ENCODE measurements around the gene RAD51AP2.

The RAD51AP2 gene

DNA sequence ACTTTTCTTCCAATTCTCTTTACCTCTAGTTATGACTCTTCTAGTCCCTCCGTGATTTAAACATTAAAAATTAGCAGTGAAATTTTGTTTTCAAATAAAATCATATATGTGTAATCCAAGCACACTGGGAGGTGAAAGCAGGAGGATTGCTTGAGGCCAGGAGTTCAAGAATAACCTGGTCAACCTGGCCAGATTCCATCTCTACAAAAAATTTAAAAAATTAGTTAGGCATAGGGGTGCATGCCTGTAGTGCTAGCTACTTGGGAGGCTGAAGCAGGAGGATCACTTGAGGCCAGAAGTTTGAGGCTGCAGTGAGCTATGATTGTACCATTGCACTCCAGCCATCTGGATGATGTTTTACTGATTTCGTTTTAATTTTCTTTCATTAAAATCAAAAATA lies 15.3 kb upstream of the RAD51AP2 start:
- TF ChIP-seq, protein P1, sequence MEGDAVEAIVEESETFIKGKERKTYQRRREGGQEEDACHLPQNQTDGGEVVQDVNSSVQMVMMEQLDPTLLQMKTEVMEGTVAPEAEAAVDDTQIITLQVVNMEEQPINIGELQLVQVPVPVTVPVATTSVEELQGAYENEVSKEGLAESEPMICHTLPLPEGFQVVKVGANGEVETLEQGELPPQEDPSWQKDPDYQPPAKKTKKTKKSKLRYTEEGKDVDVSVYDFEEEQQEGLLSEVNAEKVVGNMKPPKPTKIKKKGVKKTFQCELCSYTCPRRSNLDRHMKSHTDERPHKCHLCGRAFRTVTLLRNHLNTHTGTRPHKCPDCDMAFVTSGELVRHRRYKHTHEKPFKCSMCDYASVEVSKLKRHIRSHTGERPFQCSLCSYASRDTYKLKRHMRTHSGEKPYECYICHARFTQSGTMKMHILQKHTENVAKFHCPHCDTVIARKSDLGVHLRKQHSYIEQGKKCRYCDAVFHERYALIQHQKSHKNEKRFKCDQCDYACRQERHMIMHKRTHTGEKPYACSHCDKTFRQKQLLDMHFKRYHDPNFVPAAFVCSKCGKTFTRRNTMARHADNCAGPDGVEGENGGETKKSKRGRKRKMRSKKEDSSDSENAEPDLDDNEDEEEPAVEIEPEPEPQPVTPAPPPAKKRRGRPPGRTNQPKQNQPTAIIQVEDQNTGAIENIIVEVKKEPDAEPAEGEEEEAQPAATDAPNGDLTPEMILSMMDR (IDR thresholded peaks at IDR 0.05; ENCODE audit: insufficient read depth, low read length, poor library complexity, severe bottlenecking): no peak
- DNase-seq (ENCODE audit: extremely low read depth, insufficient read length): no peak
- no peaks in the 10 kb centered on the region for H3K36me3 ChIP-seq (ENCODE audit: control insufficient read depth, insufficient read depth, low read length)
- peaks cover under 1% of the 10 kb centered on the region for H3K27me3 ChIP-seq (replicated peaks; ENCODE audit: control insufficient read depth, insufficient read depth, low read length)
- H3K4me3 ChIP-seq (replicated peaks; ENCODE audit: low read depth, low read length): no peak overlapping the region

DNA sequence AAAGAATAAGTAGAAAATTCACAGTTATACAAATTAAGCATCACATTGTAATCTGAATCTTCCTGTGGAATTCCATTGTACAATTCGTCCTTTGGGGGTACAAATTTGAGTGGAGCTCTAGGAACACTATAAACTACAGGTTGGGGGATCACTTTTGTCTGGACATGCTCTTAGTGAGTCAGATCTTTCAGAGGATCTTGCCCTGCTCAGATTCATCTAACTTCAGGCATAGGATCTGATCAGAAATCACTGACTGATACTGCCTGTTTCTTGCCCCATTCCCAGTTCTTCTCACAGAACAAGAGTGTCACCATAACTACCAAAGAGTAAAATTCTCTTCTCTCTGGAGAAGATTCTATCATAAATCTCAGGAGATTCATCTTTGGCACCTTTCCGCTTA lies 11.5 kb upstream of the RAD51AP2 start:
- Histone ChIP-seq H3K4me3 (replicated peaks; ENCODE audit: low read depth, low read length) (no peak overlapping the region), H3K36me3 (ENCODE audit: control insufficient read depth, insufficient read depth, low read length) (no peaks in the 10 kb centered on the region), H3K27me3 (replicated peaks; ENCODE audit: control insufficient read depth, insufficient read depth, low read length) (peaks cover 1% of the 10 kb centered on the region)
- TF ChIP-seq, protein P1 (IDR thresholded peaks at IDR 0.05; ENCODE audit: insufficient read depth, low read length, poor library complexity, severe bottlenecking): no peak
- no peak for DNase-seq (ENCODE audit: extremely low read depth, insufficient read length)

DNA sequence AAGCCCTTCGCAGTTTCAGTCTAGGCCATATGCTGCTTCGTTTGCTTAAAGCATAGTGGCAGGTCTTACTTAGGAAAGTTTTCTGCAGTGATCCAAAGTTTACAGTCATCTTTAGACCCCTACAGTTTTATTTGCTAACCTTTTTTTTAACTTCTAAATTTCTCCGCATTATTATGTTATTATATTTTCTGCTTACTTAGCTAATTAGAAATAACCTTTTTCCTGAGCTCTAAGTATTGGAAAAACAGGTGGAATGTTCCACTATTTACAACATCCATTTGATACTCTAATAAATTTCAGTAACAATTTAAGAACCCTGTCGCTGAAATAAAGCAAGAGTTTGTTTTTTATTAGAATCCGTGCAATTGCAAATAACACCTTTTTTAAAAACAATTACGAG lies 4.1 kb upstream of the RAD51AP2 start:
- H3K27me3 ChIP-seq (replicated peaks; ENCODE audit: control insufficient read depth, insufficient read depth, low read length): no peaks in the 10 kb centered on the region
- no peak for DNase-seq (ENCODE audit: extremely low read depth, insufficient read length)
- no peaks in the 10 kb centered on the region for H3K36me3 ChIP-seq (ENCODE audit: control insufficient read depth, insufficient read depth, low read length)
- H3K4me3 ChIP-seq (replicated peaks; ENCODE audit: low read depth, low read length): no peak overlapping the region
- TF ChIP-seq, protein P1 (IDR thresholded peaks at IDR 0.05; ENCODE audit: insufficient read depth, low read length, poor library complexity, severe bottlenecking): no peak

DNA sequence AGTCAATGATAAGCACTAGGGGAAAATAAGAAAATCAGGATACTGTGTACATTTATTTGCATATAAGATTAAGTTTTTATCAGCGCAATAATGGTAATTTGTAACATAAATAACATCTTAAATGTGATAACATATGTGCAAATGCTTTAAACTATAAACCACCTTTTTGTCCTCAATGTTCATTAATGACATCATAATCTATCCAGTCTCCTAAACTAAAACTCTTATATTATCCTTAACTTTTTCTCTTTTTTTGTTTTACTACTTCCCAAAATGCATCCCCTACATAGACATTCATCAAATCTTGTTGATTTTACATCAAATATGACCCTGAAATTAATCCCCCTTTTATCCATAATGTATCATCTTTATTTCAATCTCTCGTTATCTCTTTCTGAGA lies 3.4 kb upstream of the RAD51AP2 start:
- no peak for DNase-seq (ENCODE audit: extremely low read depth, insufficient read length)

DNA sequence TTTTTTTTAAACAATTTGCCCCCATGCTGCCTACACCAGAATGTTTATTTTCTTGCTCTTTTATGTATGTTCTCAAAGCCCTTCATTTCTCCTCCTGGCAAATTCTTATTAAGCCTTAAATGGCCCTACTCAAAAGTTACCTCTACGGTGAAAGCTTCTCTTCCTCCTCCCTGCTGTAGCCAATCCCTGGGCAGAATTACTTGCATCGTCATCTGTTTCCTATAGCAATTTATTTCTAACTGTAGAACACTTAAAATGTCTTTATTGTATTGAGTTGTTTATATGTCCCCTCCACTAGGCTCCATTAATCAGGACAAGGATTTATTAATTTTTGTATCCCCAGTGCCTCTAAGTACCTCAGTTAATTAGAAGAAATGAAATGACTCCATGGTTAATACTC lies 2.5 kb upstream of the RAD51AP2 start:
- H3K4me3 ChIP-seq (replicated peaks; ENCODE audit: low read depth, low read length): no peak overlapping the region
- H3K36me3 ChIP-seq (ENCODE audit: control insufficient read depth, insufficient read depth, low read length): no peaks in the 10 kb centered on the region
- H3K27me3 ChIP-seq (replicated peaks; ENCODE audit: control insufficient read depth, insufficient read depth, low read length): no peaks in the 10 kb centered on the region
- DNase-seq (ENCODE audit: extremely low read depth, insufficient read length): peak; percentile 44
- TF ChIP-seq, protein P1 (IDR thresholded peaks at IDR 0.05; ENCODE audit: insufficient read depth, low read length, poor library complexity, severe bottlenecking): no peak

More for the DNA sequence above, 3.4 kb upstream of the RAD51AP2 start:
- no peak overlapping the region for H3K4me3 ChIP-seq (replicated peaks; ENCODE audit: low read depth, low read length)
- H3K36me3 ChIP-seq (ENCODE audit: control insufficient read depth, insufficient read depth, low read length): no peaks in the 10 kb centered on the region
- H3K27me3 ChIP-seq (replicated peaks; ENCODE audit: control insufficient read depth, insufficient read depth, low read length): no peaks in the 10 kb centered on the region
- TF ChIP-seq, protein P1 (IDR thresholded peaks at IDR 0.05; ENCODE audit: insufficient read depth, low read length, poor library complexity, severe bottlenecking): no peak

DNA sequence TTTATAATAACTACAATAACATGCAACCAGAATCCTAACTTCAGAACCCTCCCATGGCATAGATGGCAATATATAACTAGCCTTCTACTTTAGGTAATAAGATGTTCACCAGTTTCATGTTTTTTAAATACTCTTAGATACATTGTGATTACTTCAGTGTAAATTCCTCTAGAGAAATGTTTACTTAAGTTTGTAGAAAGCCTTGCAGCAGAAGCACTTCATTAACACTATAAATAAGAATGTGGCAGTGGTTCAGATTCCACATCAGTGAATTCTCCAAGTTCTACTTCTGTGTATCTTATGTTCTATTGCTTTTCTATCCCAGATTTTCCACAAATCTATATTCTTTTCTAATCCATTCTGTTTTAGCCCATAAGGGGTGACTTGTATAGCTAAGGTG lies 1.2 kb upstream of the RAD51AP2 start:
- no peak for DNase-seq (ENCODE audit: extremely low read depth, insufficient read length)

More for the DNA sequence above, 1.2 kb upstream of the RAD51AP2 start:
- Histone ChIP-seq H3K36me3 (ENCODE audit: control insufficient read depth, insufficient read depth, low read length) (no peaks in the 10 kb centered on the region), H3K27me3 (replicated peaks; ENCODE audit: control insufficient read depth, insufficient read depth, low read length) (no peaks in the 10 kb centered on the region), H3K4me3 (replicated peaks; ENCODE audit: low read depth, low read length) (no peak overlapping the region)
- TF ChIP-seq, protein P1 (IDR thresholded peaks at IDR 0.05; ENCODE audit: insufficient read depth, low read length, poor library complexity, severe bottlenecking): no peak
